Body of pancreas (tissue), 4 donors: ENCODE data around the gene UBA52.

Experiments used
- CTCF ChIP-seq, 7 experiments: fragments of 450-650 bp in 4 of 7; fragments of 200-600 bp in 3 of 7; sonication (generic) in 3 of 7; IDR thresholded peaks; one replicate each; pipeline ENCODE4 v1.5.1; 2016 to 2019; ENCODE audit warnings: antibody characterized with exemption in 7 of 7
- POLR2A ChIP-seq, 3 donors: fragments of 450-650 bp; IDR thresholded peaks; one replicate each; pipeline ENCODE4 v1.6.1; 2016; ENCODE audit warnings: antibody characterized with exemption in 3 of 3, mild to moderate bottlenecking in 2 of 3

DNA sequence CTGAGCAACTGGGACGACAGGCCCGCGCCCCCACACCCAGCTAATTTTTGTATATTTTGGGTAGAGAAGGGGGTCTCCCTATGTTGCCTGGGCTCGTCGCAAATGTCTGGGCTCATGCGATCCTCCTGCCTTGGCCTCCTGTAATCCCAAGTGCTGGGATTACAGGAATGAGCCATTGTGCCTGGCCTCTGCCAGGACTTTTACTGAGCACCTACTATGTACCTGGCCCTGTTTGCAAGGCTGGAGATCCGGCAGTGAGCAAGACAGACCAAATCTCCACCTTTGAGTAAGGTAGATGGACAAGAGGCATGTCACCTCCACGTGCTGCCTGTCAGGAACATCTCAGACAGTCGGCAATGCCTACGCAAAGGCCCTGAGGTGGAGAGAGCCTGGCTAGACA, 35.2 kb upstream of the UBA52 start:
- TF ChIP-seq POLR2A (IDR thresholded peaks at IDR 0.05) (no peak), CTCF (IDR thresholded peaks at IDR 0.05) (no peak)
